GM23338 (cell line): ENCODE results near the gene C4orf17. TPM values are rescaled to one million over a fixed set of nuclear protein-coding genes. Genes with fewer than 3 reads are reported as not detected.

Experiments used
- ATAC-seq: fragments of 200-7000 bp; cut with Tn5 transposase; 3 replicates; pipeline ENCODE4 v1.9.1; 2020
- DNase-seq: peaks from one replicate; pipeline ENCODE4 v3.0.0-alpha.2; 2015; ENCODE audit warnings: low spot score
- H2AFZ ChIP-seq: fragments of 200-600 bp; sonication (generic); 2 replicates; pipeline ENCODE4 v1.8.0; 2016; ENCODE audit warnings: antibody characterized with exemption, mild to moderate bottlenecking, moderate library complexity
- H3F3A ChIP-seq: fragments of 200-600 bp; sonication (generic); replicated peaks from 2 replicates; pipeline ENCODE4 v1.8.0; 2017; ENCODE audit warnings: antibody characterized with exemption, mixed run types, low read depth
- H3K27ac ChIP-seq: fragments of 200-600 bp; sonication (generic); 2 replicates; pipeline ENCODE4 v1.6.1; 2016; ENCODE audit warnings: low read depth
- H3K27me3 ChIP-seq: fragments of 200-600 bp; sonication (generic); 2 replicates; pipeline ENCODE4 v1.8.0; 2016; ENCODE audit warnings: mild to moderate bottlenecking, mixed run types, moderate library complexity; ENCODE audit not compliant: insufficient read depth
- H3K36me3 ChIP-seq: fragments of 200-600 bp; sonication (generic); 2 replicates; pipeline ENCODE4 v1.8.0; 2016; ENCODE audit warnings: mild to moderate bottlenecking; ENCODE audit not compliant: insufficient read depth
- H3K4me1 ChIP-seq: fragments of 200-600 bp; sonication (generic); 2 replicates; pipeline ENCODE4 v1.8.0; 2016; ENCODE audit warnings: mild to moderate bottlenecking, moderate library complexity; ENCODE audit not compliant: insufficient read depth
- H3K4me2 ChIP-seq: fragments of 200-600 bp; sonication (generic); 2 replicates; pipeline ENCODE4 v1.7.1; 2017; ENCODE audit warnings: mixed run types
- H3K4me3 ChIP-seq: fragments of 200-600 bp; sonication (generic); 2 replicates; pipeline ENCODE4 v1.6.1; 2016; ENCODE audit warnings: mixed run types
- H3K79me2 ChIP-seq: fragments of 200-600 bp; sonication (generic); replicated peaks from 2 replicates; pipeline ENCODE4 v1.8.0; 2017; ENCODE audit warnings: mild to moderate bottlenecking; ENCODE audit not compliant: insufficient read depth
- H3K9me2 ChIP-seq: fragments of 200-600 bp; sonication (generic); 2 replicates; pipeline ENCODE4 v1.8.0; 2017; ENCODE audit not compliant: insufficient read depth
- H4K20me1 ChIP-seq: fragments of 200-600 bp; sonication (generic); replicated peaks from 2 replicates; pipeline ENCODE4 v1.8.0; 2017; ENCODE audit warnings: mild to moderate bottlenecking; ENCODE audit not compliant: insufficient read depth
- H3K27ac Mint-ChIP-seq: 2 replicates; pipeline ENCODE4 v1.8.0; 2020; ENCODE audit warnings: inconsistent platforms, mild to moderate bottlenecking, moderate library complexity, mixed read lengths
- H3K27me3 Mint-ChIP-seq: 3 replicates; pipeline ENCODE4 v1.8.0; 2022; ENCODE audit warnings: low read depth, mild to moderate bottlenecking, moderate library complexity, mixed read lengths, inconsistent platforms; ENCODE audit not compliant: insufficient read depth, poor library complexity
- H3K36me3 Mint-ChIP-seq: 3 replicates; pipeline ENCODE4 v1.8.0; 2021; ENCODE audit warnings: low read depth, mild to moderate bottlenecking, inconsistent platforms, moderate library complexity, mixed read lengths
- H3K4me1 Mint-ChIP-seq: 3 replicates; pipeline ENCODE4 v1.8.0; 2020; ENCODE audit warnings: mild to moderate bottlenecking, inconsistent platforms, mixed read lengths
- H3K4me3 Mint-ChIP-seq: 3 replicates; pipeline ENCODE4 v1.8.0; 2021; ENCODE audit warnings: moderate library complexity, mild to moderate bottlenecking, inconsistent platforms, mixed read lengths
- H3K9me3 Mint-ChIP-seq: 3 replicates; pipeline ENCODE4 v1.8.0; 2020; ENCODE audit warnings: moderate library complexity, mild to moderate bottlenecking, inconsistent platforms, mixed read lengths
- CREB1 ChIP-seq: fragments of 250-450 bp; sonication (Bioruptor Pico); IDR thresholded peaks from 2 replicates; pipeline ENCODE4 v1.5.0; 2020; ENCODE audit warnings: low read depth, mild to moderate bottlenecking, moderate library complexity
- CTCF ChIP-seq, 2 experiments: fragments of 200-600 bp in 1 of 2; sonication (generic) in 1 of 2; conservative IDR thresholded peaks; 2 replicates each; pipeline versions ENCODE4 v1.5.1 to v1.6.1; 2016 to 2017; ENCODE audit warnings: antibody characterized with exemption in 2 of 2, low read depth in 2 of 2, mild to moderate bottlenecking in 2 of 2, moderate library complexity in 1 of 2
- ETS1 ChIP-seq: IDR thresholded peaks from 2 replicates; pipeline ENCODE4 v1.6.1; 2016; ENCODE audit warnings: antibody characterized with exemption
- EZH2 ChIP-seq: fragments of 200-600 bp; sonication (generic); IDR thresholded peaks from one replicate; pipeline ENCODE4 v1.8.0; 2017; ENCODE audit warnings: antibody characterized with exemption, mild to moderate bottlenecking, low read depth; ENCODE audit not compliant: unreplicated experiment
- EZH2phosphoT487 ChIP-seq: fragments of 200-600 bp; sonication (generic); IDR thresholded peaks from one replicate; pipeline ENCODE4 v1.8.1; 2018; ENCODE audit warnings: antibody characterized with exemption; ENCODE audit not compliant: unreplicated experiment
- JUNB ChIP-seq: IDR thresholded peaks from one replicate; pipeline ENCODE4 v1.6.1; 2016; ENCODE audit warnings: antibody characterized with exemption; ENCODE audit not compliant: unreplicated experiment
- NANOG ChIP-seq: IDR thresholded peaks from 2 replicates; pipeline ENCODE4 v1.6.1; 2016; ENCODE audit warnings: antibody characterized with exemption, borderline replicate concordance
- POLR2AphosphoS5 ChIP-seq: IDR thresholded peaks from 2 replicates; pipeline ENCODE4 v1.6.1; 2016; ENCODE audit warnings: antibody characterized with exemption, low read depth
- REST ChIP-seq: IDR thresholded peaks from one replicate; pipeline ENCODE4 v1.6.1; 2018; ENCODE audit warnings: antibody characterized with exemption; ENCODE audit not compliant: unreplicated experiment
- STAT1 ChIP-seq: IDR thresholded peaks from one replicate; pipeline ENCODE4 v1.6.1; 2016; ENCODE audit warnings: antibody characterized with exemption; ENCODE audit not compliant: unreplicated experiment
- ZNF114 ChIP-seq: fragments of 250-450 bp; sonication (Bioruptor Pico); IDR thresholded peaks from 2 replicates; pipeline ENCODE4 v1.5.0; 2020; ENCODE audit warnings: mild to moderate bottlenecking, moderate library complexity
- ZNF331 ChIP-seq: fragments of 250-450 bp; sonication (Bioruptor Pico); IDR thresholded peaks from 2 replicates; pipeline ENCODE4 v1.5.0; 2020; ENCODE audit warnings: low read depth, mild to moderate bottlenecking, moderate library complexity
- polyA plus RNA-seq: library from polyadenylated mRNA; unstranded; fragments of >200 nt; fragmentation: Nextera tagmentation; extraction: Ambion mirVana; gene quantifications from 2 replicates; pipeline ENCODE4 v1.2.1, GENCODE V29; 2016
- total RNA-seq: library from RNA; depleted of rRNA; stranded (reverse); fragments of >200 nt; shearing (Covaris generic); gene quantifications from 2 replicates; pipeline ENCODE4 v1.2.3, GENCODE V29; 2014

Gene C4orf17
- total and polyA plus RNA-seq, 2 experiments from 2014 or later, result not detected

- Histone ChIP-seq H3K4me2 (no peak overlapping the region), H2AFZ (no peak overlapping the region), H3K36me3 (no peaks in the 10 kb centered on the region), H3K79me2 (no peaks in the 10 kb centered on the region), H3K4me3 (no peak overlapping the region), H4K20me1 (no peaks in the 10 kb centered on the region), H3K9me2 (no peaks in the 10 kb centered on the region), H3K27ac (no peak overlapping the region), H3K4me1 (no peaks in the 10 kb centered on the region), H3F3A (no peaks in the 10 kb centered on the region), H3K27me3 (no peaks in the 10 kb centered on the region)
- ATAC-seq, result no peak
- Mint-ChIP-seq H3K27me3 (peaks cover 4% of the 10 kb centered on the region), H3K4me1 (no peaks in the 10 kb centered on the region), H3K27ac (no peak overlapping the region), H3K9me3 (no peaks in the 10 kb centered on the region), H3K36me3 (no peaks in the 10 kb centered on the region), H3K4me3 (no peak overlapping the region)
- TF ChIP-seq JUNB (no peak), CREB1 (no peak), EZH2 (no peak), CTCF (conservative IDR thresholded peaks at IDR 0.05; ENCODE audit: low read depth in 2 of 2) (no peak), ZNF331 (CRISPR knock-in tag) (no peak)
- no peak for DNase-seq
These were observed 7.9 kb downstream of the C4orf17 start for GRCh38 chr4:99518601-99519295.

- no peaks in the 10 kb centered on the region for H3K4me1 ChIP-seq
- no peak overlapping the region for H3K4me2 ChIP-seq
- H2AFZ ChIP-seq, result no peak overlapping the region
- no peaks in the 10 kb centered on the region for H3K36me3 Mint-ChIP-seq
- H3K9me2 ChIP-seq, result no peaks in the 10 kb centered on the region
- peaks cover 3% of the 10 kb centered on the region; the same call in 1 of the 3 replicates for H3K9me3 Mint-ChIP-seq
- ATAC-seq, result no peak
- H3K27ac Mint-ChIP-seq, result no peak overlapping the region
- H3K4me1 Mint-ChIP-seq, result no peaks in the 10 kb centered on the region
- H3K4me3 ChIP-seq, result no peak overlapping the region
- no peaks in the 10 kb centered on the region for H4K20me1 ChIP-seq
- H3K27me3 Mint-ChIP-seq, result peaks cover 3% of the 10 kb centered on the region
- no peaks in the 10 kb centered on the region for H3K79me2 ChIP-seq
- no peaks in the 10 kb centered on the region for H3F3A ChIP-seq
- no peak overlapping the region for H3K4me3 Mint-ChIP-seq
- TF ChIP-seq POLR2AphosphoS5, result no peak
- TF ChIP-seq STAT1, result no peak
- no peak for TF ChIP-seq NANOG
- TF ChIP-seq CTCF (conservative IDR thresholded peaks at IDR 0.05; ENCODE audit: low read depth in 2 of 2), result no peak
- no peak for TF ChIP-seq REST
- no peak for TF ChIP-seq JUNB
- TF ChIP-seq ETS1, result no peak
- TF ChIP-seq ZNF114 (CRISPR knock-in tag), result no peak
- no peak for TF ChIP-seq EZH2phosphoT487
- no peak for TF ChIP-seq CREB1
- no peak for TF ChIP-seq ZNF331 (CRISPR knock-in tag)
- H3K36me3 ChIP-seq, result no peaks in the 10 kb centered on the region
- no peak for DNase-seq
- no peak overlapping the region for H3K27ac ChIP-seq
- H3K27me3 ChIP-seq, result no peaks in the 10 kb centered on the region
These were observed 18.4 kb downstream of the C4orf17 start for GRCh38 chr4:99529228-99529627.
